Stimulated activated naive CD8-positive, alpha-beta T cell treated with anti-CD3 and anti-CD28 coated beads, Interleukin-15, Interleukin-2, amounts not matched to agents 100 ng/mL and 50 ng/mL, for 24 hours (primary cell): Measurements from ENCODE around the gene P3H4.
"Not testable (repeated sequence)": the region's sequence is repeated elsewhere in the genome, so short reads cannot be mapped to it uniquely, and the experiment has no call there.

Experiments
- H3K27ac Mint-ChIP-seq: one replicate; pipeline ENCODE4 v1.8.0; 2021; ENCODE audit warnings: mild to moderate bottlenecking, mixed read lengths
- H3K27me3 Mint-ChIP-seq: one replicate; pipeline ENCODE4 v1.8.0; 2021; ENCODE audit warnings: mixed read lengths
- H3K36me3 Mint-ChIP-seq: one replicate; pipeline ENCODE4 v1.8.0; 2021; ENCODE audit warnings: low read depth, mixed read lengths
- H3K4me1 Mint-ChIP-seq: one replicate; pipeline ENCODE4 v1.8.0; 2021; ENCODE audit warnings: low read depth, mixed read lengths
- H3K4me3 Mint-ChIP-seq: one replicate; pipeline ENCODE4 v1.8.0; 2021; ENCODE audit warnings: mild to moderate bottlenecking, mixed read lengths
- H3K9me3 Mint-ChIP-seq: one replicate; pipeline ENCODE4 v1.8.0; 2021; ENCODE audit warnings: mixed read lengths

Gene P3H4, protein sequence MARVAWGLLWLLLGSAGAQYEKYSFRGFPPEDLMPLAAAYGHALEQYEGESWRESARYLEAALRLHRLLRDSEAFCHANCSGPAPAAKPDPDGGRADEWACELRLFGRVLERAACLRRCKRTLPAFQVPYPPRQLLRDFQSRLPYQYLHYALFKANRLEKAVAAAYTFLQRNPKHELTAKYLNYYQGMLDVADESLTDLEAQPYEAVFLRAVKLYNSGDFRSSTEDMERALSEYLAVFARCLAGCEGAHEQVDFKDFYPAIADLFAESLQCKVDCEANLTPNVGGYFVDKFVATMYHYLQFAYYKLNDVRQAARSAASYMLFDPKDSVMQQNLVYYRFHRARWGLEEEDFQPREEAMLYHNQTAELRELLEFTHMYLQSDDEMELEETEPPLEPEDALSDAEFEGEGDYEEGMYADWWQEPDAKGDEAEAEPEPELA

DNA sequence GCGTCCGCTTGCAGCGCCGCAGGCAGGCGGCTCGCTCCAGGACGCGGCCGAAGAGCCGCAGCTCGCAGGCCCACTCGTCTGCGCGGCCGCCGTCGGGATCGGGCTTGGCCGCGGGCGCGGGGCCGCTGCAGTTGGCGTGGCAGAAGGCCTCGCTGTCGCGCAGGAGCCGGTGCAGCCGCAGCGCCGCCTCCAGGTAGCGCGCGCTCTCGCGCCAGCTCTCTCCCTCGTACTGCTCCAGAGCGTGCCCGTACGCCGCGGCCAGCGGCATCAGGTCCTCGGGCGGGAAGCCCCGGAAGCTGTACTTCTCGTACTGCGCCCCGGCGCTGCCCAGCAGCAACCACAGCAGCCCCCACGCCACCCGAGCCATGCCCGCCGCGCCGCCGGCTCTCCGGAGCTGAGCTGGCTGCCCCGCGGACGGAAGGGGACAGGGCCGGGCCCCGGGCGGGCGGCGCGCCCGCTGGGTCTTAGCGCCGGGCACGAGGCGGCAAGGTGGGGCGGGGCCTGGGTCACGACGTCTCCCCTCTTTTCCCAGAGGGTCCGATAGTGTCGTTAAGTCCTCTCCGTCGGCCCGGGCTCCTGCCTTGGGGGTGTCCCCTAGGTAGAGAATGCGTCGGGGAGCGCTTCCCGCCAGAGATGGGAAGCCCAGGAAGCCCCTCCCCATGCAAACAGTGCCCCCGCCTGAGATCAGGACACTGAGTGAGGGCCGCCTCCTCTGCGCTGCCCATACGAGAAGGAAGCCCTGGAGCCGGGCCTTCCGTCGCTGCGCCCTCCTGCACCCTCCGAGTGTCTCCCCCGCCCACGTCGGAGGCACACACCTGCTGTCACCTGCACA lies at the start of gene P3H4:
Gene P3H4 (minus strand): TSS at position 401 of the 832 bp plus-strand sequence. CDS start 34 bp downstream, at position 367.
- H3K36me3 Mint-ChIP-seq = no peaks in the 10 kb centered on the region
- H3K4me3 Mint-ChIP-seq = peak within 1 kb of the TSS; percentile 82
- H3K4me1 Mint-ChIP-seq = peaks cover 19% of the 10 kb centered on the region
- no peak within 1 kb of the TSS for H3K27ac Mint-ChIP-seq
- H3K9me3 Mint-ChIP-seq = no peaks in the 10 kb centered on the region
- H3K27me3 Mint-ChIP-seq = peaks cover 8% of the 10 kb centered on the region

DNA sequence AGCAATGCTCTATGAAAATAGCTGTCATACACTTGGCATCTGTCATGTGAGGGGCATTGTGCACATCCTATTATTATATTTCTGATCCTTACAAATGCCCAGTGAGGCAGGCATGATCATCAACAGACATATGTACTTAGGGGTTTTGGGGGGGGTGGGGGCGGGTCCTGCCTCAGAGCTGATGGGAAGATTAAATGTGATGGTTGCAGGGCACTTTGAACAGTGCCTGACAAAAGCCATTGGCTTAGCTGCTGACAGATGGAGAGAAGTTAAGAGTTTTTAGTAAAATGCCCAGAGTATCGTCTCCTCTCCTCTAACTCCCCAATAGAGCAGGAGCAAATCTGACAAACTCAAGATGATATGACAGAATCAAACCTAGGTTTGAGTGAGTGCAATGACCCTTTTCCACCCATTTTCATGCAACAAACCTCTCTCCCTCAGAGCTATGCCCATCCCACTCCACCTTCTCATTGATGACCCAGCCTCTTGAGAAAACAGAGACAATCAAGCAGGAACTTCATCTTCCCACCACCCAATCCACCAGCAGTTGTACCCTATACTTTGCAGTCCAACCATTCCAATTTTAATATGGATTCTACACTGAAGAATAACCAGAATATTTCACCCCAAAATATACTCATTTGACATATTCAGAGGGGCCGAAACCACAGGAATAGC lies 48.6 kb upstream of the P3H4 start:
- no peaks in the 10 kb centered on the region for H3K9me3 Mint-ChIP-seq
- H3K27me3 Mint-ChIP-seq = no peaks in the 10 kb centered on the region
- peaks cover 5% of the 10 kb centered on the region for H3K36me3 Mint-ChIP-seq
- peaks cover 15% of the 10 kb centered on the region for H3K4me1 Mint-ChIP-seq
- H3K27ac Mint-ChIP-seq = no peak overlapping the region
- no peak overlapping the region for H3K4me3 Mint-ChIP-seq

DNA sequence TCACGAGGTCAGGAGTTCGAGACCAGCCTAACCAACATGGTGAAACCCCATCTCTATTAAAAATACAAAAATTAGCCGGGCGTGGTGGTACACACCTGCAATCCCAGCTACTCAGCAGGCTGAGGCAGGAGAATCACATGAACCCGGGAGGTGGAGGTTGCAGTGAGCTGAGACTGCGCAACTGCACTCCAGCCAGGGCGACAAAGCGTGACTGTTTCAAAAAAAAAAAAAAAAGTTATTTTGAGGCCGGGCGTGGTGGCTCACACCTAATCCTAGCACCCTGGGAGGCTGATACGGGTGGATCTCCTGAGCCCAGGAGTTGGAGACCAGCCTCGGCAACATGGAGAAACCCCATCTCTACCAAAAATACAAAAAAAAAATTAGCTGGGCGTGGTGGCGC lies 39.6 kb upstream of the P3H4 start:
- not testable (repeated sequence) for H3K9me3 Mint-ChIP-seq, H3K27me3 Mint-ChIP-seq, H3K4me3 Mint-ChIP-seq, H3K27ac Mint-ChIP-seq
- Mint-ChIP-seq H3K4me1 (peaks cover 26% of the 10 kb centered on the region), H3K36me3 (peaks cover 30% of the 10 kb centered on the region)

DNA sequence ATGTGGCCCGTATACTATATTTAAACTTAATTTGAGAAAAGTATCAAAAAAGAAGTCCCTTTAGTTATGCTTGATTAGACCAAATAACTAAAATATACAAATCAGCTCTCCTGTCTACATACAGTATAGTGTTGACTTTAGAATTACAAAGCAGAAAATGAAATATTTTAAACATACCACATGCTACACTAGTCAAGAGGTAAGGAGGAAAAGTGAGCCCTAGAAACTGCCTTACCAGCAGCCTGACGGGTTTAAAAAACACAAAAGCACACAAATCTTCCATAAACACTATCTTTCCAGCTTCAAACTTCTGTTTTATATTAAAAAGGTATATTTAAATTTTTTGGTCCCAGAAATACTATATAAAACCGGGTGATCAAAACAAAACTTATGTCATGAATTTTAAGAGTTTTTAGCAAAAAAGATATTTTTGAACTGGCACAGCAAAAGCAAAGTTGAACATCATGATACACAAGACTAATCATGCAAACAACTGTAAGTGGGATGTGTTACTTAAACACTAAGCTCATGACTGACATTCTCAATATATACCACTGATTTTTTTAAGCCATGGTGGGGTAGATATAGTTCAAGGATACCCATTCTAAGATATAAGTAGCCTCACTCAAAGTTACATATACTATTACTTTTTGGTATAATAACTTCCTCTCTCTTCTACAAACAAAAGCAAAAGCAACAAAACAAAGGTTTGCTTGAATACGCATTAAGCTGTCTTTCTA lies 37.7 kb upstream of the P3H4 start:
- no peak overlapping the region for H3K4me3 Mint-ChIP-seq
- H3K36me3 Mint-ChIP-seq = peaks cover 23% of the 10 kb centered on the region
- no peaks in the 10 kb centered on the region for H3K9me3 Mint-ChIP-seq
- H3K27me3 Mint-ChIP-seq = no peaks in the 10 kb centered on the region
- H3K27ac Mint-ChIP-seq = no peak overlapping the region
- peaks cover 26% of the 10 kb centered on the region for H3K4me1 Mint-ChIP-seq

DNA sequence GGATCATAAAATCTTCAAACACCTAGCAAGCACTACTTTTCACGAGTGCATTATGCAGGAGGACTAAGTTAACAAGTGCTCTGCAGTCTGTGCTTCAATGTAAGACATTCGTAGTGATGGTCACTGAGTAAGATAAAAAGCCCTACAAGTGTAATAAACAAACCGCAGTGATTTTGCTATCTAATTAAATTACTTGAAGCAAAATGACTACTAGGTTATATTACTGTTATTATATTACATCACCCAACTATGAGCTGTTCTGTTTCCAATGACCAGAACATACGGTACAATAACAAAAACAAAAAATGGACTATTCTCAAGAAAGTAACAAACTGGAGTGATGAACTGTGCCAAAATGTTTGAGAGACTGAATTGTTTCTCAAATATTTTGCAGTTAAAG lies 37.0 kb upstream of the P3H4 start:
- H3K9me3 Mint-ChIP-seq = no peaks in the 10 kb centered on the region
- no peak overlapping the region for H3K27ac Mint-ChIP-seq
- H3K27me3 Mint-ChIP-seq = no peaks in the 10 kb centered on the region
- H3K36me3 Mint-ChIP-seq = peaks cover 18% of the 10 kb centered on the region
- no peak overlapping the region for H3K4me3 Mint-ChIP-seq
- H3K4me1 Mint-ChIP-seq = peaks cover 26% of the 10 kb centered on the region

DNA sequence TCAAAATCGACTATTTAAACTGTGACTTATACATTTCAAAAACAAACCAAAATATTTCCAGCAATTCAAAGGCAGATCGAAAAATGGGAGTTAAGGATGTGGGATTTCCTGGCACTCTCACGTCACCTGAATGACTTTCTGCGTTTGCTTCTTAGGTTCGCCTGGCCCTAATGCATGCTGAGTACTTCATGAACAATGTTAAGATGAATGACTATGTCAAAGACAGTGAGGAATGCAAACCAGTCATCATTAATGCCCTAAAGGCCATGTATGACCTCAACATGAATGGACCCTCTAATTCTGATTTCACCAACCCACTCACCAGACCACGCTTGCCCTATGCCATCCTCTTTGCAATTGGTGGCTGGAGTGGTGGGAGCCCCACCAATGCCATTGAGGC lies 33.2 kb upstream of the P3H4 start:
- Mint-ChIP-seq H3K9me3 (no peaks in the 10 kb centered on the region), H3K27me3 (no peaks in the 10 kb centered on the region), H3K4me3 (no peak overlapping the region)

DNA sequence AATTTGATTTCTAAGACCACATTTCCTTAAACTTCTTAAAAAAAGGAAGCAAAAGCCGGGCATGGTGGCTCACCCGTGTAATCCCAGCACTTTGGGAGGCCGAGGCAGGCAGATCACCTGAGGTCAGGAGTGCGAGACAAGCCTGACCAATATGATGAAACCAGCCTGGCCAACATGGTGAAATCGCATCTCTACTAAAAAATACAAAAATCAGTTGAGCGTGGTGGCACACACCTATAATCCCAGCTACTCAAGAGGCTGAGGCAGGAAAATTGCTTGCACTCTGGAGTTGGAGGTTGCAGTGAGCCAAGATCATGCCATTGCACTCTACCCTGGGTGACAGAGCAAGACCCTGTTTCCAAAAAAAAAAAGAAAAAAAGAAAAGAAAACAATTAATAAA lies 29.0 kb upstream of the P3H4 start:
- H3K4me1 Mint-ChIP-seq = not testable (repeated sequence)

More for the DNA sequence above, 33.2 kb upstream of the P3H4 start:
- no peak overlapping the region for H3K27ac Mint-ChIP-seq
- H3K36me3 Mint-ChIP-seq = no peaks in the 10 kb centered on the region
- peaks cover 5% of the 10 kb centered on the region for H3K4me1 Mint-ChIP-seq

DNA sequence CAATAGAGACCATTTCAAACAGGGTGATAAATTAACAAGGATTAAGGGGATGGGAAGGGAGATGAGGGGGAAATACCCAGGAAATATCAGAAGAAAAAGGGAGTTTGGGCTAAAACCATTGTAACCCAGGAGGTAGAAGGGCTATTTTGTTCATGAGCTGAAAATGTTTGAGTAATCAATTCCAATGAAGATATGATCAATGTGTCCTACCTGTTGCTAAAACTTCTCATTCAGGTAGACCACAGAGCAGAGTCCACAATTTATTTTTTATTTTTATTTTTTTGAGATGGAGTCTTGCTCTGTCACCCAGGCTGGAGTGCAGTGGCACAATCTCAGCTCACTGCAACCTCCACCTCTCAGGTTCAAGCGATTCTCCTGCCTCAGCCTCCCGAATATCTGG lies 27.7 kb upstream of the P3H4 start:
- H3K9me3 Mint-ChIP-seq, H3K36me3 Mint-ChIP-seq, H3K27ac Mint-ChIP-seq, H3K4me3 Mint-ChIP-seq, H3K27me3 Mint-ChIP-seq: not testable (repeated sequence)
- H3K4me1 Mint-ChIP-seq = peaks cover 16% of the 10 kb centered on the region

More for the DNA sequence above, 29.0 kb upstream of the P3H4 start:
- H3K27ac Mint-ChIP-seq, H3K4me3 Mint-ChIP-seq, H3K9me3 Mint-ChIP-seq, H3K36me3 Mint-ChIP-seq, H3K27me3 Mint-ChIP-seq: not testable (repeated sequence)

DNA sequence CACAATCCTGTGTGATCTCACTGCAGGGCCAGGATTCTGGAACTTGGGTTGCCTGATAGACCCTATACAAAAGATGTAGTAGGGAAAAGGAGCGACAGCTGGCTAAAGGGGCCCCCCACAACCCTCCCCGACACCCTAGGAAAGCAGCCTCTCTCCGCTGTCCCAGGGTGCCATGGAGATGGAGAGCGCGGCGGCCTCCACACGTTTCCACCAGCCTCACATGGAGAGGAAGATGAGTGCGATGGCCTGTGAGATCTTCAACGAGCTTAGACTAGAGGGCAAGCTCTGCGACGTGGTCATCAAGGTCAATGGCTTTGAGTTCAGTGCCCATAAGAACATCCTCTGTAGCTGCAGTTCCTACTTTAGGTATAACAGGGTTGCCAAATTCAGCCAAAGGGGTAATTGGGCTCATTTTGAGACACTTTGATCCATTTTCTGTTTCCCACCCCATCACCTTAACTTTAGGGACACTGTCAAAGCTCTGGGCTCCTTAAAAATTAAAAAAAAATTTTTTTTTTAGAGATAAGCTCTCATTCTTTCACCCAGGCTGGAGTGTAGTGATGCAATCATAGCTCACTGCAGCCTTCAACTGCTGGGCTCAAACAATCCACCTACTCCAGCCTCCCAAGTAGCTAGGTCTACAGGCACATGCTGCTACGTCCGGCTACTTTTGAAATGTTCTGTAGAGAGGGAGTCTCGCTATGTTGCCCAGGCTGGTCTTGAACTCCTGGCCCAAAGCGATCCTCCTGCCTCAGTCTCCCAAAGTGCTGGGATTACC lies 26.2 kb upstream of the P3H4 start, which contains the start of gene KLHL10:
Gene KLHL10 (plus strand): TSS at position 65 of the 778 bp plus-strand sequence. CDS start 108 bp downstream, at position 173.
- Mint-ChIP-seq H3K27ac (no peak within 1 kb of the TSS), H3K4me1 (peaks cover 17% of the 10 kb centered on the region), H3K4me3 (peak within 1 kb of the TSS; percentile 87)

DNA sequence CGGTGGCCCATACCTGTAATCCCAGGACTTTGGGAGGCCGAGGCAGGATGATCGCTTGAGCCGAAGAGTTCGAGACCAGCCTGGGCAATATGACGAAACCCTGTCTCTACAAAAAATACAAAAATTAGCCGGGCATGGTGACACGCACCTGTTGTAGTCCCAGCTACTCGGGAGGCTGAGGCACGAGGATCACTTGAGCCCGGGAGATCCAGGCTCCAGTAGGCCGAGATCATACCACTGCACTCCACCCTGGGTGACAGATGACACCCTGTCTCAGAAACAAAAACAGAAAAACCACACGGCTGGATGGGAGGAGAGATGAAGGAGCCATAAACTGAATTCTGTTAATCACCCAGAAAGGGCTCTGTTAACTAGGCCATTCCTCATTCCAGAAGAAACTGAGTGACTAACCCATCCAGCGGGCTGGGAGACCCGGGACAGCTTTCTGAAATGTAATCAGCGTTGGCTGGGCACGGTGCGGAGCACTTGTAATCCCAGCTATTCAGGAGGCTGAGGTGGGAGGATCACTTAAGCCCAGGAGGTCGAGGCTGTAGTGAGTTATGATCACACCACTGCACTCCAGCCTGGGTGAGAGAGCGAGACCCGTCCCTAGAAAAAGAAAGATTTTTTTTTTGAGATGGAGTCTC lies 24.9 kb upstream of the P3H4 start:
- H3K36me3 Mint-ChIP-seq = peaks cover 15% of the 10 kb centered on the region
- H3K27ac Mint-ChIP-seq = peak overlapping the region; percentile 75
- peak overlapping the region; percentile 87 for H3K4me3 Mint-ChIP-seq
- H3K4me1 Mint-ChIP-seq = peaks cover 17% of the 10 kb centered on the region
- H3K9me3 Mint-ChIP-seq = no peaks in the 10 kb centered on the region
- peaks cover 4% of the 10 kb centered on the region for H3K27me3 Mint-ChIP-seq

More for the DNA sequence above, 26.2 kb upstream of the P3H4 start, which contains the start of gene KLHL10:
- Mint-ChIP-seq H3K36me3 (peaks cover 7% of the 10 kb centered on the region), H3K9me3 (no peaks in the 10 kb centered on the region), H3K27me3 (peaks cover 4% of the 10 kb centered on the region)

DNA sequence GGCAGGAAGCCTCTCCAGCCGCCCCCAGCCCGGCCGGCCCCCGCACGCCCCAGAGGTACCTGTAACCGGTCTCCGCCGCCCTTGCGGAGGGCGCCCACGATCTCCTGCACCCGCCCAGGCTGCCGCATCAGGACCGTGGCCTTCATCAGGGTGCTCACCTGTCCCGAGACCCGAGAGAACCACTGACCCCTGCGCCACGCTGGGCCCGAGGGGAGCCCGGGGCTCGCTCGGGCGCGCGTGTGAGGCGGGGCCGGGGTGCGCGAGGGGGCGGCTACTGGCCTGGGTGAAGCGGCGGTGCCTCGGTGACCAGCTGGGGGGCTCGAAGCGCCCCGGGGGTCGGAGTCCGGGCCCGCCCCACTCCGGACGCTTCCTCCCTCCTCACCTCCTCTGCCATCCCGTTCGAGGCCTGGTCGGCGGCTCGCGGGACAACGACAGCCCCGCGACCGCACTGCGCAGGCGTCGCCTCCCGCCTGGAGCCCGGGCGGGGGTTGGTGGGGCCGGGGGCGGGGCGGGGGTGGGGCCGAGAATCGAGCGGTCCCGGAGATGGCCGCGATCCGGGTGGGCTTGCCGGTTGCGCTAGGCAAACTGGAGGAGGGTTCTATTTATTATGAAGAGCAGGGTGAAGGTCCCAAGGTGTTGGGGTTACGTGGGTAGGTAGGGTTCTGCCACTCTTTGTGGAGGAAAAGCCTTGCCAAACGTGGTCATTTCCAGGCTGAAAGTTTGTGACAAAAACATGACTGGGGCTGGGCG lies 24.2 kb upstream of the P3H4 start, which contains the start of gene NT5C3B:
Gene NT5C3B (minus strand): TSS at position 433 of the 750 bp plus-strand sequence. CDS start 39 bp downstream, at position 394.
- peak within 1 kb of the TSS; percentile 77 for H3K27ac Mint-ChIP-seq
- peak within 1 kb of the TSS; percentile 87 for H3K4me3 Mint-ChIP-seq
- no peaks in the 10 kb centered on the region for H3K9me3 Mint-ChIP-seq
- peaks cover 4% of the 10 kb centered on the region for H3K27me3 Mint-ChIP-seq
- H3K36me3 Mint-ChIP-seq = peaks cover 20% of the 10 kb centered on the region
- peaks cover 17% of the 10 kb centered on the region for H3K4me1 Mint-ChIP-seq

DNA sequence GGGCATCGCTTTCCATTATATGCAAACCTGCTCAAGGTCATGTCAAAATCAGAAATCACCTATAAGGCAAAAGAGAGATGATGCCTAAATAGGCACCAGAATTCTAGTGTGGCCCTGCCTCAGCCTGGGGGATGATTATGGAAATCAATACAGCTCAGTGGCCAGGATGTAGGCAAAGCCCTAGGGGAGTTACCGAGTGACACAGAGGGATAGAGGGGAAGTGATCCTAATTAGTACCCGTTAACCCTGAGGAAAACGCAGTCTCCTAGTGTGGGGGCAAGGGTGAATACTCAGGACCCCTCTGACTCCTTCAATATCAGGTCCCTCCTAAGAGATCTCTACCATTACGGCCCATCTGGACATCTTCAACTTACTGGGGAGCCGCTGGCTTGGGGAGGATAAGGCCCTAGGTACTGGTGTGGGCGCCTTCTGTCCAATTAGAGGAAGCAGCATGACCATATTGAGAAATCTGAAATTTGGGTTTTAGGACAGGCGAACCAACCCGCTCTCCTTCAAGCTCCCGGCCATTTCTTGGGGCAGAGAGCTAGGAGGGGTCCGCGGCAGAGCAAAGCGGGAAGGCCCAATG lies 23.6 kb upstream of the P3H4 start:
- Mint-ChIP-seq H3K4me3 (peak overlapping the region; percentile 87), H3K9me3 (no peaks in the 10 kb centered on the region), H3K27me3 (peaks cover 4% of the 10 kb centered on the region), H3K4me1 (peaks cover 17% of the 10 kb centered on the region), H3K36me3 (peaks cover 20% of the 10 kb centered on the region), H3K27ac (peak overlapping the region; percentile 77)
